HPDE6-E6E7 (cell line): ENCODE results near the gene CALM1.

ENCODE experiments used
- DNase-seq: peaks from one replicate; pipeline ENCODE4 v3.0.0; 2011; ENCODE audit warnings: missing footprints; ENCODE audit errors: extremely low spot score

The CALM1 gene

GRCh38 chr14:90409209-90409730, 12.4 kb downstream of the CALM1 start:
- peak; percentile 41 for DNase-seq

- DNase-seq = no peak
Observed at GRCh38 chr14:90412058-90412457, 15.2 kb downstream of the CALM1 start.

GRCh38 chr14:90416720-90417119, 19.9 kb downstream of the CALM1 start:
- no peak for DNase-seq

GRCh38 chr14:90418053-90418452, 21.2 kb downstream of the CALM1 start:
- DNase-seq = no peak

GRCh38 chr14:90419200-90419599, 22.4 kb downstream of the CALM1 start:
- DNase-seq = peak; percentile 83

- no peak for DNase-seq
Observed at GRCh38 chr14:90421001-90421631, 24.3 kb downstream of the CALM1 start.

GRCh38 chr14:90421632-90422020, 24.8 kb downstream of the CALM1 start:
- no peak for DNase-seq

GRCh38 chr14:90423166-90423565, 26.3 kb downstream of the CALM1 start:
- no peak for DNase-seq

GRCh38 chr14:90424075-90424474, 27.2 kb downstream of the CALM1 start:
- DNase-seq = no peak

- DNase-seq = no peak
Observed at GRCh38 chr14:90424686-90425372, 28.0 kb downstream of the CALM1 start.

- DNase-seq = no peak
Observed at GRCh38 chr14:90425373-90425879, 28.6 kb downstream of the CALM1 start.

GRCh38 chr14:90426031-90426540, 29.3 kb downstream of the CALM1 start:
- no peak for DNase-seq

- no peak for DNase-seq
Observed at GRCh38 chr14:90426663-90427062, 29.8 kb downstream of the CALM1 start.

- DNase-seq = no peak
Observed at GRCh38 chr14:90427848-90428426, 31.1 kb downstream of the CALM1 start.

GRCh38 chr14:90428676-90429075, 31.8 kb downstream of the CALM1 start:
- DNase-seq = no peak

- no peak for DNase-seq
Observed at GRCh38 chr14:90429236-90429635, 32.4 kb downstream of the CALM1 start.

GRCh38 chr14:90429754-90430153, 32.9 kb downstream of the CALM1 start:
- no peak for DNase-seq

- no peak for DNase-seq
Observed at GRCh38 chr14:90434370-90435020, 37.7 kb downstream of the CALM1 start.

GRCh38 chr14:90438841-90439240, 42.0 kb downstream of the CALM1 start:
- no peak for DNase-seq

GRCh38 chr14:90440021-90440451, 43.2 kb downstream of the CALM1 start:
- DNase-seq = no peak

GRCh38 chr14:90440592-90440991, 43.8 kb downstream of the CALM1 start:
- DNase-seq = no peak

- DNase-seq = no peak
Observed at GRCh38 chr14:90442388-90442787, 45.6 kb downstream of the CALM1 start.
